Heart left ventricle (tissue), 13 donors: ENCODE results near the gene PEF1.
A peak's percentile ranks its signal among the peaks of the same experiment; 100 is the strongest.

Experiments used
- POLR2A ChIP-seq, 2 donors: fragments of 450-650 bp; IDR thresholded peaks; one replicate each; pipeline ENCODE4 v1.6.1; 2017; ENCODE audit warnings: antibody characterized with exemption in 2 of 2, mild to moderate bottlenecking in 2 of 2, moderate library complexity in 2 of 2
- TF ChIP-seq, protein P1 (sequence below), 12 donors: fragments of 200-600 bp; sonication (generic) in 4 of 12; IDR thresholded peaks; one replicate each; pipeline versions ENCODE4 v1.5.0 to v1.8.0; 2018 to 2022; ENCODE audit warnings: antibody characterized with exemption in 12 of 12, mild to moderate bottlenecking in 5 of 12
- donor health status: ischemic (EF 13 %, LVEDD 7.1; RV severe dilation, severe dysfunction).
- donor health status: DM: no; HTN: yes; CAD: no.
- donor health status: DM: no; HTN: no; CAD: no.
- donor health status: ischemic (EF 25% LVEDD 6.9; RV normal size, moderate dysfunction).
- donor health status: ischemic (EF 25% LVEDD 5.7; RV mildly dilated, moderate dysfunction).
- donor health status: ischemic (EF 35%, LVEDD 5.7; RV mildly dilated, moderate dysfunction).
- donor health status: nonischemic (EF 11% LVEDD 7.7; RV severe dilation, severe dysfunction).
- donor health status: DM: yes; HTN: yes; CAD: no.
- donor health status: PGD.
- donor health status: ischemic (EF 29% LVEDD 5.4; RV normal size, mild dysfunction).
- donor health status: nonischemic (EF 23%, LVEDD 6.1; RV moderate dilation, normal function).

DNA sequence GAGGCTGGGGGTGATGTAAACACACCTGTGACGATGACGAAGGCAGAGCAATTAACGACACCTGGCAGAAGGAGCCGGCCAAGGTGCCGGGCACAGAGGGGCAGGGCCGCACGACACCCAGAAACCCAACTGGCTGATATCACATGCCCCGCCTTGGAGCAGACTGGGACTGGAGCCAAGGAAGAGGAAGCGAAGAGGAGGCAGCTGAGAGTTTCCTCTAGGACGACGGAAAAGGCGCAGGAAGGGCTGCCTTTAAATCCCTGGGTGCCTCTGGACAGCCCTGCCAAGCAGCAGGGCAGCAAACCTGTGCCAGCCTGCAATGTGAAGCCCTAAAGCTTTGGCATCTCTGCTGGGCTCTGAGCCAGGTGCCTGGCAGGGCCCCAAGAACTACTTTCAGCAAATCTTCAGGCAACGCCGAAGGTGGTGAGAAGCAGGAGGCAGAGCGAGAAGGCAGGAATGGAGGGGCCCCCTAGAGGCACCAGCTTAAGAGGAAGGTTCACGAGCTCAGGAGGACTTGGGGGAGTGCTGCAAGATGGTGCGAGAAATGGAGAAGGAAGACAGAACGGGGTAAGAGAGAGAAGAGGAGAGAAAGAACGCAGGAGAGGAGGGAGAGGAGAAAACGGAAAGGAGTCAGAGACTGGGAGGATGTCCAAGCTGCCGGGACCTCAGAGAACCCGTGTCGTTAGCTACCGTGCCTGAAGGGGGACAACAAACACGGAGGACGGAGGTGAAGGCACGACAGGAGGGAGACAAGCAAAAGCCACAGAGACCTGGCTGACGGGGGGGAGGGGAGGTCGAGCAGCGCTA is 25.3 kb upstream of the PEF1 start:
- TF ChIP-seq, protein P1, sequence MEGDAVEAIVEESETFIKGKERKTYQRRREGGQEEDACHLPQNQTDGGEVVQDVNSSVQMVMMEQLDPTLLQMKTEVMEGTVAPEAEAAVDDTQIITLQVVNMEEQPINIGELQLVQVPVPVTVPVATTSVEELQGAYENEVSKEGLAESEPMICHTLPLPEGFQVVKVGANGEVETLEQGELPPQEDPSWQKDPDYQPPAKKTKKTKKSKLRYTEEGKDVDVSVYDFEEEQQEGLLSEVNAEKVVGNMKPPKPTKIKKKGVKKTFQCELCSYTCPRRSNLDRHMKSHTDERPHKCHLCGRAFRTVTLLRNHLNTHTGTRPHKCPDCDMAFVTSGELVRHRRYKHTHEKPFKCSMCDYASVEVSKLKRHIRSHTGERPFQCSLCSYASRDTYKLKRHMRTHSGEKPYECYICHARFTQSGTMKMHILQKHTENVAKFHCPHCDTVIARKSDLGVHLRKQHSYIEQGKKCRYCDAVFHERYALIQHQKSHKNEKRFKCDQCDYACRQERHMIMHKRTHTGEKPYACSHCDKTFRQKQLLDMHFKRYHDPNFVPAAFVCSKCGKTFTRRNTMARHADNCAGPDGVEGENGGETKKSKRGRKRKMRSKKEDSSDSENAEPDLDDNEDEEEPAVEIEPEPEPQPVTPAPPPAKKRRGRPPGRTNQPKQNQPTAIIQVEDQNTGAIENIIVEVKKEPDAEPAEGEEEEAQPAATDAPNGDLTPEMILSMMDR (IDR thresholded peaks at IDR 0.05), result peak in 7 of 12 donors; percentile 1 to 25 (median 17)
- no peak for TF ChIP-seq POLR2A (IDR thresholded peaks at IDR 0.05)
